Ovary (tissue), 3 donors: ENCODE measurements around the gene CRB1.

Experiments
- CTCF ChIP-seq, 3 donors: fragments of 450-650 bp in 2 of 3; fragments of 200-600 bp in 1 of 3; IDR thresholded peaks; one replicate each; pipeline versions ENCODE4 v1.5.1 to v1.8.0; 2016 to 2022; ENCODE audit warnings: antibody characterized with exemption in 3 of 3, mild to moderate bottlenecking in 1 of 3
- POLR2A ChIP-seq: fragments of 450-650 bp; IDR thresholded peaks from one replicate; pipeline ENCODE4 v1.6.1; 2017; ENCODE audit warnings: antibody characterized with exemption, mild to moderate bottlenecking, moderate library complexity
- donor health status: DM: no; HTN: no; CAD: no.

- TF ChIP-seq CTCF (IDR thresholded peaks at IDR 0.05) = no peak
- TF ChIP-seq POLR2A = no peak
Measured at GRCh38 chr1:197390856-197391255, 122.8 kb downstream of the CRB1 start.
